A549 (cell line): ENCODE data around the gene DISP2. TPM values are rescaled to one million over a fixed set of nuclear protein-coding genes. Genes with fewer than 3 reads are reported as not detected.

Experiments used
- ATAC-seq, 2 experiments: fragments of 200-7000 bp in 1 of 2; fragments of >200 bp in 1 of 2; cut with Nextera tagmentation in 1 of 2; cut with Tn5 transposase in 1 of 2; 3 replicates each; pipeline versions ENCODE4 v1.8.0 to v1.9.1; 2018 to 2020; ENCODE audit warnings: mild to moderate bottlenecking in 1 of 2, moderate library complexity in 1 of 2
- CTCF ChIA-PET: fragments of 300-600 bp; sonication (Branson Sonifier 250); formaldehyde crosslinking; extraction: SDS; loops from one replicate; lab custom pipeline; 2021; ENCODE audit warnings: antibody characterized with exemption, inconsistent platforms; lab: Yijun Ruan, JAX
- POLR2A ChIA-PET: fragments of 350-600 bp; formaldehyde crosslinking; extraction: SDS; loops from one replicate; lab custom pipeline; 2021; ENCODE audit warnings: antibody characterized with exemption, inconsistent platforms; lab: Yijun Ruan, JAX
- DNase-seq, 2 experiments: peaks; one replicate each; pipeline versions ENCODE4 v3.0.0 to v3.0.0-alpha.2; 2011 to 2016; ENCODE audit warnings: low read depth in 1 of 2, low spot score in 1 of 2
- FAIRE-seq: peaks from 2 replicates; lab custom pipeline; 2011; peaks lifted over from hg19 to GRCh38; lab: Jason Lieb, UNC
- H3K27ac ChIP-seq, 2 experiments: fragments of >200 bp; sonication (Bioruptor Twin); formaldehyde crosslinking; 3 replicates each; pipeline ENCODE4 v1.5.1; 2016 to 2017
- H3K4me1 ChIP-seq: fragments of >200 bp; sonication (Bioruptor Twin); formaldehyde crosslinking; 3 replicates; pipeline ENCODE4 v1.6.1; 2016
- H3K4me2 ChIP-seq: fragments of >200 bp; sonication (Bioruptor Twin); formaldehyde crosslinking; 3 replicates; pipeline ENCODE4 v1.6.1; 2016
- H3K4me3 ChIP-seq: fragments of >200 bp; sonication (Bioruptor Twin); formaldehyde crosslinking; 3 replicates; pipeline ENCODE4 v1.5.1; 2016
- H3K9me3 ChIP-seq: fragments of >200 bp; sonication (Bioruptor Twin); formaldehyde crosslinking; 3 replicates; pipeline ENCODE4 v1.6.1; 2016
- CBX8 ChIP-seq: fragments of 200-600 bp; sonication (generic); IDR thresholded peaks from 2 replicates; pipeline ENCODE4 v1.6.1; 2016
- CTCF ChIP-seq: fragments of >200 bp; sonication (Bioruptor Twin); formaldehyde crosslinking; IDR thresholded peaks from 3 replicates; pipeline ENCODE4 v1.5.1; 2016
- FOSL2 ChIP-seq, 2 experiments: fragments of 450-650 bp in 1 of 2; fragments of >200 bp in 1 of 2; sonication (Bioruptor Twin) in 1 of 2; formaldehyde crosslinking; IDR thresholded peaks; 2 replicates each; pipeline versions ENCODE4 v1.5.0 to v1.6.1; 2016 to 2020; ENCODE audit warnings: mild to moderate bottlenecking in 1 of 2, moderate library complexity in 1 of 2
- HDAC2 ChIP-seq: fragments of 200-600 bp; sonication (generic); IDR thresholded peaks from 2 replicates; pipeline ENCODE4 v1.6.1; 2016
- HES2 ChIP-seq: fragments of >200 bp; sonication (Bioruptor Twin); formaldehyde crosslinking; IDR thresholded peaks from 2 replicates; pipeline ENCODE4 v1.6.1; 2016
- JUNB ChIP-seq: fragments of >200 bp; sonication (Bioruptor Twin); formaldehyde crosslinking; IDR thresholded peaks from 2 replicates; pipeline ENCODE4 v1.6.1; 2016
- KDM1A ChIP-seq: fragments of 200-600 bp; sonication (generic); IDR thresholded peaks from 2 replicates; pipeline ENCODE4 v1.6.1; 2016; ENCODE audit warnings: low read depth, mild to moderate bottlenecking
- MAFK ChIP-seq: fragments of 450-650 bp; IDR thresholded peaks from 2 replicates; pipeline ENCODE4 v1.6.1; 2014; ENCODE audit not compliant: partially characterized antibody
- NFE2L2 ChIP-seq: fragments of 150-350 bp; conservative IDR thresholded peaks from 2 replicates; pipeline ENCODE4 v1.6.1; 2014; ENCODE audit warnings: low read length
- PBX3 ChIP-seq: IDR thresholded peaks from 2 replicates; pipeline ENCODE4 v1.6.1; 2012
- POLR2AphosphoS2 ChIP-seq: conservative IDR thresholded peaks from 2 replicates; pipeline ENCODE4 v1.6.1; 2012; ENCODE audit warnings: low read length, improper control_type of control experiment, inconsistent platforms
- RAD21 ChIP-seq, 2 experiments: fragments of >200 bp in 1 of 2; sonication (Bioruptor Twin) in 1 of 2; formaldehyde crosslinking in 1 of 2; IDR thresholded peaks in 1 of 2; conservative IDR thresholded peaks in 1 of 2; 2 replicates in 1 of 2; 3 replicates in 1 of 2; pipeline ENCODE4 v1.6.1; 2012 to 2018; ENCODE audit warnings: inconsistent platforms in 1 of 2
- RCOR1 ChIP-seq: fragments of 150-350 bp; IDR thresholded peaks from 2 replicates; pipeline ENCODE4 v1.6.1; 2014; ENCODE audit warnings: antibody characterized with exemption, low read length, low read depth
- SMC3 ChIP-seq: fragments of >200 bp; sonication (Bioruptor Twin); formaldehyde crosslinking; IDR thresholded peaks from 3 replicates; pipeline ENCODE4 v1.6.1; 2018; ENCODE audit warnings: inconsistent platforms
- ZC3H11A ChIP-seq: fragments of 450-650 bp; IDR thresholded peaks from 2 replicates; pipeline ENCODE4 v1.6.1; 2014; ENCODE audit warnings: antibody characterized with exemption, mild to moderate bottlenecking
- ZFP36 ChIP-seq: fragments of 450-650 bp; IDR thresholded peaks from 2 replicates; pipeline ENCODE4 v1.6.1; 2014; ENCODE audit warnings: borderline replicate concordance; ENCODE audit not compliant: partially characterized antibody
- WGBS: methylation state at CpG from one replicate; pipeline ENCODE4 v1.1.6; 2017; ENCODE audit errors: missing lambda C conversion rate; 5-methylcytosine and 5-hydroxymethylcytosine counted together
- polyA plus RNA-seq, 4 experiments: library from polyadenylated mRNA; depleted of rRNA in 3 of 4; stranded (reverse); fragments of >200 nt; fragmentation: RNase III in 1 of 4; extraction: RNeasy Plus Mini Kit Qiagen cat#74134 plus additional on column Dnase treatment in 1 of 4; gene quantifications; 2 replicates in 3 of 4; 3 replicates in 1 of 4; pipeline ENCODE4 v1.2.3, GENCODE V29; 2011 to 2017

The DISP2 gene
- polyA plus RNA-seq, 2 of the 4 experiments (the other 2 are of a cell fraction): 0.26 to 0.56 TPM

GRCh38 chr15:40344631-40345120 lies 13.3 kb upstream of the DISP2 start:
- FAIRE-seq (no peak), ATAC-seq (peak; percentile 48 to 63; a peak in 5 of 6 replicates), DNase-seq (peak; percentile 55 to 61)
- Histone ChIP-seq H3K27ac (peak overlapping the region; percentile 16 to 71; a peak in 3 of 6 replicates), H3K4me1 (peaks cover 44% of the 10 kb centered on the region), H3K4me2 (0 out of 3 replicates have a peak overlapping the region, but pooled peaks have one; percentile 30), H3K4me3 (no peak overlapping the region), H3K9me3 (no peaks in the 10 kb centered on the region)
- ChIA-PET CTCF (interaction anchor here (0.6 to 10.2 kb wide), 43 partner anchors 8 to 237 kb away, joined by 3 to 135 read pairs (median 5); partner anchors contain the start of genes BMF, DISP2, INAFM2 and KNSTRN), POLR2A (no interaction called here)
- WGBS: 22% methylated on average over 7 of the region's 15 CpGs
- TF ChIP-seq HDAC2 (no peak), CTCF (peak; percentile 51), FOSL2 (IDR thresholded peaks at IDR 0.05) (no peak), FOSL2 (CRISPR knock-in tag; IDR thresholded peaks at IDR 0.05) (no peak), SMC3 (peak; percentile 51; the same call in 2 of the 3 replicates), RAD21 (conservative IDR thresholded peaks at IDR 0.05 in 1 of 2, IDR thresholded peaks at IDR 0.05 in 1 of 2) (peak; percentile 51 to 64; a peak in 4 of 5 replicates)

- WGBS: 58% methylated on average over 10 of the region's 10 CpGs
- Histone ChIP-seq H3K4me2 (no peak overlapping the region), H3K4me3 (no peak overlapping the region), H3K4me1 (peaks cover 41% of the 10 kb centered on the region), H3K9me3 (no peaks in the 10 kb centered on the region), H3K27ac (no peak overlapping the region; a peak in 1 of 6 replicates)
- FAIRE-seq: no peak
- TF ChIP-seq ZC3H11A: no peak
- TF ChIP-seq RCOR1: no peak
- TF ChIP-seq JUNB: no peak
- TF ChIP-seq CBX8: no peak
- no peak for TF ChIP-seq MAFK
- TF ChIP-seq SMC3: no peak
- TF ChIP-seq RAD21 (conservative IDR thresholded peaks at IDR 0.05 in 1 of 2, IDR thresholded peaks at IDR 0.05 in 1 of 2): no peak
- TF ChIP-seq POLR2AphosphoS2: no peak
- no peak for TF ChIP-seq ZFP36
- ChIA-PET CTCF (interaction anchor here (0.7 to 10.2 kb wide), 35 partner anchors 7 to 237 kb away, joined by 3 to 135 read pairs (median 7); partner anchors contain the start of genes BMF, DISP2, INAFM2 and KNSTRN), POLR2A (no interaction called here)
- no peak for ATAC-seq
- DNase-seq: no peak
Observed at GRCh38 chr15:40345225-40345866, 12.7 kb upstream of the DISP2 start.

GRCh38 chr15:40345867-40346578 lies 12.0 kb upstream of the DISP2 start:
- ChIA-PET POLR2A (no interaction called here), CTCF (interaction anchor here (0.6 to 10.2 kb wide), 12 partner anchors 8 to 68 kb away, joined by 3 to 135 read pairs (median 4); partner anchors contain the start of gene DISP2)
- TF ChIP-seq RAD21 (conservative IDR thresholded peaks at IDR 0.05 in 1 of 2, IDR thresholded peaks at IDR 0.05 in 1 of 2) (no peak), NFE2L2 (no peak), PBX3 (no peak), HES2 (no peak), KDM1A (no peak)
- peaks cover 39% of the 10 kb centered on the region for H3K4me1 ChIP-seq
- H3K4me2 ChIP-seq: peak overlapping the region; percentile 6
- no peak overlapping the region for H3K27ac ChIP-seq
- DNase-seq (no peak), ATAC-seq (no peak), FAIRE-seq (no peak)
- H3K4me3 ChIP-seq: no peak overlapping the region
- no peaks in the 10 kb centered on the region for H3K9me3 ChIP-seq
- WGBS: 91% methylated on average over 4 of the region's 6 CpGs
